22Rv1 (cell line): ENCODE results near the gene POLN.

Source experiments
- CTCF ChIP-seq: fragments of 450-650 bp; IDR thresholded peaks from 2 replicates; pipeline ENCODE4 v1.5.1; 2017; ENCODE audit warnings: mild to moderate bottlenecking
- ZFX ChIP-seq: fragments of 450-650 bp; IDR thresholded peaks from 2 replicates; pipeline ENCODE4 v1.6.1; 2017; ENCODE audit warnings: antibody characterized with exemption, borderline replicate concordance

- TF ChIP-seq CTCF (no peak), ZFX (no peak)
Observed at GRCh38 chr4:2138846-2139500, 102.9 kb downstream of the POLN start.
